ENCODE measurements around the gene LPCAT2. TPM values are rescaled to one million over a fixed set of nuclear protein-coding genes. Genes with fewer than 3 reads are reported as not detected.

LPCAT2 gene
- total RNA-seq, 2 experiments from 2014 or later: not detected

DNA sequence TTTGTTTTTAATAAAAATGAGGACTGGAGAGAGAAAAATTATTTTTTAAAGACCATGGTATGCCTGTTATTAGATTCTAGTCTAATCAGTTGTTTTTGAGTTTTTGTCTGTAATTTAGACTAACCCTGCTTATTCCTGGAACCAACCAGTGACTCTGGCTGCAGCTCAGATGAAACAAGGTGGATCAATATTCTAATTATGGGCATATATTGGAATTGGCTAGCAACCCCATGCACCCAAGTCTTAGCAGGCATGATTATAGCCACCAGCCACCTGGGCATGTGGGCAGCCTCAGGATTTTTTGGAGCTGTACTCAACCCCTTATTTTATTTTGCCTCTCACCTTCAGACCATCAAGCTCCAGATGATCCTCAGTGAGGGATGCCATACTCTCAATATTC lies 125.3 kb downstream of the LPCAT2 start:
- no peaks in the 10 kb centered on the region for H3K4me1 ChIP-seq (ENCODE audit: insufficient read depth, low read length, poor library complexity, severe bottlenecking)
- no TSS peak for BruUV-seq (replicated peaks)
- ChIA-PET POLR2A (no interaction called here), CTCF (ENCODE audit: unreplicated experiment) (no interaction called here)
- no peaks in the 10 kb centered on the region for H3K36me3 ChIP-seq (ENCODE audit: insufficient read depth, low read length)
- no peaks in the 10 kb centered on the region for H3K9me3 ChIP-seq (ENCODE audit: low read length)
- no peaks in the 10 kb centered on the region for H3K79me2 ChIP-seq (ENCODE audit: insufficient read depth, low read depth, low read length)
- TF ChIP-seq, protein P1, sequence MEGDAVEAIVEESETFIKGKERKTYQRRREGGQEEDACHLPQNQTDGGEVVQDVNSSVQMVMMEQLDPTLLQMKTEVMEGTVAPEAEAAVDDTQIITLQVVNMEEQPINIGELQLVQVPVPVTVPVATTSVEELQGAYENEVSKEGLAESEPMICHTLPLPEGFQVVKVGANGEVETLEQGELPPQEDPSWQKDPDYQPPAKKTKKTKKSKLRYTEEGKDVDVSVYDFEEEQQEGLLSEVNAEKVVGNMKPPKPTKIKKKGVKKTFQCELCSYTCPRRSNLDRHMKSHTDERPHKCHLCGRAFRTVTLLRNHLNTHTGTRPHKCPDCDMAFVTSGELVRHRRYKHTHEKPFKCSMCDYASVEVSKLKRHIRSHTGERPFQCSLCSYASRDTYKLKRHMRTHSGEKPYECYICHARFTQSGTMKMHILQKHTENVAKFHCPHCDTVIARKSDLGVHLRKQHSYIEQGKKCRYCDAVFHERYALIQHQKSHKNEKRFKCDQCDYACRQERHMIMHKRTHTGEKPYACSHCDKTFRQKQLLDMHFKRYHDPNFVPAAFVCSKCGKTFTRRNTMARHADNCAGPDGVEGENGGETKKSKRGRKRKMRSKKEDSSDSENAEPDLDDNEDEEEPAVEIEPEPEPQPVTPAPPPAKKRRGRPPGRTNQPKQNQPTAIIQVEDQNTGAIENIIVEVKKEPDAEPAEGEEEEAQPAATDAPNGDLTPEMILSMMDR (conservative IDR thresholded peaks at IDR 0.05; ENCODE audit: low read length): no peak
- TF ChIP-seq EZH2phosphoT487 (IDR thresholded peaks at IDR 0.05; ENCODE audit: borderline replicate concordance, low read depth, low read length): no peak
- H3K9me2 ChIP-seq (ENCODE audit: insufficient read depth, low read length): no peaks in the 10 kb centered on the region
- no peak overlapping the region for H3K27ac ChIP-seq (ENCODE audit: low read depth, low read length, poor library complexity, severe bottlenecking)
- intact Hi-C loops (cut with micrococcal nuclease; ENCODE audit: unreplicated experiment): no loop called here
- H3K4me2 ChIP-seq (ENCODE audit: low read length): no peak overlapping the region
- no peaks in the 10 kb centered on the region for H4K20me1 ChIP-seq (ENCODE audit: insufficient read depth, low read length)
- no peak overlapping the region for H2AFZ ChIP-seq (ENCODE audit: low read length)
- no peak for DNase-seq (ENCODE audit: low spot score)
- H3K4me3 ChIP-seq (ENCODE audit: low read depth, low read length, poor library complexity, severe bottlenecking): no peak overlapping the region

Other genes with a start within 250 kb of the LPCAT2 start
- not detected in 2 replicates for gene IRX6, start 184.9 kb upstream of the LPCAT2 start, total RNA-seq (2014; rRNA removed; shearing (Covaris generic))
- gene IRX6, start 184.9 kb upstream of the LPCAT2 start, total RNA-seq (2022): not detected in 2 replicates
- not detected in 2 replicates for gene MMP2, start 29.9 kb upstream of the LPCAT2 start, total RNA-seq (2014; rRNA removed; shearing (Covaris generic))
- 0.48 TPM in 1 of 2 replicates, not detected in the other for gene MMP2, start 29.9 kb upstream of the LPCAT2 start, total RNA-seq (2022)
- not detected in 2 replicates for gene CAPNS2, start 57.6 kb downstream of the LPCAT2 start, total RNA-seq (2014; rRNA removed; shearing (Covaris generic))
- gene CAPNS2, start 57.6 kb downstream of the LPCAT2 start, total RNA-seq (2022): not detected in 2 replicates
- not detected in 2 replicates for gene SLC6A2, start 146.9 kb downstream of the LPCAT2 start, total RNA-seq (2014; rRNA removed; shearing (Covaris generic))
- not detected in 2 replicates for gene SLC6A2, start 146.9 kb downstream of the LPCAT2 start, total RNA-seq (2022)

Data from OCI-LY7 (cell line).